HG03460 (cell line): ENCODE data around the gene BAZ1B.
"Not testable (repeated sequence)": the region's sequence is repeated elsewhere in the genome, so short reads cannot be mapped to it uniquely, and the experiment has no call there.

Experiments
- ATAC-seq: cut with Tn5 transposase; IDR thresholded peaks from one replicate; pipeline ENCODE4 v1.9.1; 2021; ENCODE audit not compliant: unreplicated experiment

BAZ1B gene

GRCh38 chr7:73509463-73509862 is 12.6 kb downstream of the BAZ1B start:
- ATAC-seq, result no peak

- no peak for ATAC-seq
These were observed 14.5 kb downstream of the BAZ1B start for GRCh38 chr7:73507556-73507955.

- ATAC-seq, result no peak
These were observed 17.2 kb downstream of the BAZ1B start for GRCh38 chr7:73504920-73505319.

- no peak for ATAC-seq
These were observed 18.1 kb downstream of the BAZ1B start for GRCh38 chr7:73504017-73504416.

- ATAC-seq, result no peak
These were observed 18.9 kb downstream of the BAZ1B start for GRCh38 chr7:73503229-73503628.

- no peak for ATAC-seq
These were observed 25.5 kb downstream of the BAZ1B start for GRCh38 chr7:73496626-73497025.

GRCh38 chr7:73495507-73495906 is 26.6 kb downstream of the BAZ1B start:
- not testable (repeated sequence) for ATAC-seq

GRCh38 chr7:73489976-73490375 is 32.1 kb downstream of the BAZ1B start:
- no peak for ATAC-seq

GRCh38 chr7:73487486-73487885 is 34.6 kb downstream of the BAZ1B start:
- ATAC-seq, result no peak

- no peak for ATAC-seq
These were observed 38.9 kb downstream of the BAZ1B start for GRCh38 chr7:73483171-73483570.

- ATAC-seq, result no peak
These were observed 39.3 kb downstream of the BAZ1B start for GRCh38 chr7:73482746-73483145.

GRCh38 chr7:73481521-73481920 is 40.6 kb downstream of the BAZ1B start:
- not testable (repeated sequence) for ATAC-seq

- no peak for ATAC-seq
These were observed 43.5 kb downstream of the BAZ1B start for GRCh38 chr7:73478549-73478948.

GRCh38 chr7:73477376-73477775 is 44.7 kb downstream of the BAZ1B start:
- ATAC-seq, result no peak

GRCh38 chr7:73470208-73470607 is 51.9 kb downstream of the BAZ1B start:
- ATAC-seq, result no peak

GRCh38 chr7:73467046-73467445 is 55.0 kb downstream of the BAZ1B start:
- not testable (repeated sequence) for ATAC-seq

GRCh38 chr7:73466112-73466511 is 56.0 kb downstream of the BAZ1B start:
- no peak for ATAC-seq

GRCh38 chr7:73463966-73464365 is 58.1 kb downstream of the BAZ1B start:
- ATAC-seq, result no peak

GRCh38 chr7:73463260-73463659 is 58.8 kb downstream of the BAZ1B start:
- no peak for ATAC-seq

GRCh38 chr7:73461782-73462285 is 60.3 kb downstream of the BAZ1B start:
- ATAC-seq, result no peak

- ATAC-seq, result no peak
These were observed 67.7 kb downstream of the BAZ1B start for GRCh38 chr7:73454424-73454823.

- ATAC-seq, result no peak
These were observed 69.0 kb downstream of the BAZ1B start for GRCh38 chr7:73452999-73453635.

- ATAC-seq, result no peak
These were observed 70.2 kb downstream of the BAZ1B start for GRCh38 chr7:73451780-73452398.
